Lung microvascular endothelial cell (primary cell): ENCODE results near the gene PIN1. TPM values are rescaled to one million over a fixed set of nuclear protein-coding genes. Genes with fewer than 3 reads are reported as not detected.
"Not testable (repeated sequence)": the region's sequence is repeated elsewhere in the genome, so short reads cannot be mapped to it uniquely, and the experiment has no call there.

Experiments
- DNase-seq, 2 donors: peaks; one replicate each; pipeline versions ENCODE4 v3.0.0 to v3.0.0-alpha.2; 2010; ENCODE audit warnings: low read depth in 2 of 2
- total RNA-seq: library from RNA; depleted of rRNA; stranded (reverse); fragments of >200 nt; gene quantifications from 2 replicates; pipeline ENCODE4 v1.2.1, GENCODE V29; 2014

The PIN1 gene
- total RNA-seq: 81.1 and 95.8 TPM in 2 replicates

- peak; percentile 98 to 99 for DNase-seq
Observed at GRCh38 chr19:9834726-9835506, at the start of gene PIN1. Gene PIN1 (plus strand): TSS chr19:9835318. CDS start chr19:9835345, 27 bp downstream.

- DNase-seq: peak; percentile 94 to 96
Observed at GRCh38 chr19:9785367-9786331, 49.5 kb upstream of the PIN1 start.

GRCh38 chr19:9786342-9786741 lies 48.8 kb upstream of the PIN1 start:
- DNase-seq: no peak

GRCh38 chr19:9786819-9787218 lies 48.3 kb upstream of the PIN1 start:
- no peak for DNase-seq

GRCh38 chr19:9788604-9789003 lies 46.5 kb upstream of the PIN1 start:
- not testable (repeated sequence) for DNase-seq

- no peak for DNase-seq
Observed at GRCh38 chr19:9789066-9789465, 46.1 kb upstream of the PIN1 start.

- not testable (repeated sequence) for DNase-seq
Observed at GRCh38 chr19:9789579-9789978, 45.5 kb upstream of the PIN1 start.

GRCh38 chr19:9791073-9791367 lies 44.1 kb upstream of the PIN1 start:
- not testable (repeated sequence) for DNase-seq

- DNase-seq: peak; percentile 97 to 98
Observed at GRCh38 chr19:9791552-9792205, 43.4 kb upstream of the PIN1 start.

- DNase-seq: peak; percentile 94 to 97
Observed at GRCh38 chr19:9792206-9793070, 42.7 kb upstream of the PIN1 start.

GRCh38 chr19:9793071-9793591 lies 42.0 kb upstream of the PIN1 start:
- DNase-seq: peak; percentile 45 to 58

GRCh38 chr19:9796113-9796773 lies 38.9 kb upstream of the PIN1 start:
- peak; percentile 94 to 96 for DNase-seq

GRCh38 chr19:9797871-9798270 lies 37.2 kb upstream of the PIN1 start:
- no peak for DNase-seq

- no peak for DNase-seq
Observed at GRCh38 chr19:9799162-9799561, 36.0 kb upstream of the PIN1 start.

GRCh38 chr19:9801976-9802375 lies 33.1 kb upstream of the PIN1 start:
- no peak for DNase-seq

GRCh38 chr19:9806803-9807202 lies 28.3 kb upstream of the PIN1 start:
- DNase-seq: no peak

GRCh38 chr19:9808855-9809824 lies 26.0 kb upstream of the PIN1 start:
- DNase-seq: no peak

GRCh38 chr19:9811139-9811538 lies 24.0 kb upstream of the PIN1 start:
- DNase-seq: no peak

- DNase-seq: no peak
Observed at GRCh38 chr19:9818175-9818733, 16.9 kb upstream of the PIN1 start.
